Choroid plexus epithelial cell (primary cell): ENCODE measurements around the gene DYNC2LI1.

Experiments used
- DNase-seq: peaks from one replicate; pipeline ENCODE4 v3.0.0-alpha.2; 2010; ENCODE audit warnings: low read depth
- H3K4me3 ChIP-seq: 2 replicates; pipeline ENCODE4 v1.5.1; 2011; ENCODE audit warnings: low read depth, mild to moderate bottlenecking, control low read depth, low read length, moderate library complexity
- TF ChIP-seq, protein P1 (sequence below): conservative IDR thresholded peaks from 2 replicates; pipeline ENCODE4 v1.5.1; 2011; ENCODE audit warnings: low read depth, mild to moderate bottlenecking, control low read depth, inconsistent platforms, low read length, moderate library complexity

The DYNC2LI1 gene

DNA sequence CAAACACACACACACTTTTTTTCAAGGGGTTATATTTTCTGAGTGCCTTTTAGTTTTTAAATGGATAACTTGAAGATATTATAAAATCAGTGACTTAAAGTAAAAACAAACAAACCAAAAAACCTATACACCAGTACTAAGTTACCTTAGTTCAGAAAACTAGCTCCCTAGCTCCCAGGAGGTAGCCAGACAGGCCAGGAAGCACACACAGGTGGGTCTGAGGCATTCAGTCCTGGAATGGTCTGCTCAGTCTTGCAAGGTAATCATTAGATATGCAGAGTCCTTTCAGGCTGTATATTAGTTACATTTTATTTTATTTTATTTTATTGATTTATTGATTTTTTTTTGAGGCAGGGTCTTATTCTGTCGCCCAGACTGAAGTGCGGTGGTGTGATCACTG, 10.7 kb upstream of the DYNC2LI1 start:
- no peak for DNase-seq
- TF ChIP-seq, protein P1, sequence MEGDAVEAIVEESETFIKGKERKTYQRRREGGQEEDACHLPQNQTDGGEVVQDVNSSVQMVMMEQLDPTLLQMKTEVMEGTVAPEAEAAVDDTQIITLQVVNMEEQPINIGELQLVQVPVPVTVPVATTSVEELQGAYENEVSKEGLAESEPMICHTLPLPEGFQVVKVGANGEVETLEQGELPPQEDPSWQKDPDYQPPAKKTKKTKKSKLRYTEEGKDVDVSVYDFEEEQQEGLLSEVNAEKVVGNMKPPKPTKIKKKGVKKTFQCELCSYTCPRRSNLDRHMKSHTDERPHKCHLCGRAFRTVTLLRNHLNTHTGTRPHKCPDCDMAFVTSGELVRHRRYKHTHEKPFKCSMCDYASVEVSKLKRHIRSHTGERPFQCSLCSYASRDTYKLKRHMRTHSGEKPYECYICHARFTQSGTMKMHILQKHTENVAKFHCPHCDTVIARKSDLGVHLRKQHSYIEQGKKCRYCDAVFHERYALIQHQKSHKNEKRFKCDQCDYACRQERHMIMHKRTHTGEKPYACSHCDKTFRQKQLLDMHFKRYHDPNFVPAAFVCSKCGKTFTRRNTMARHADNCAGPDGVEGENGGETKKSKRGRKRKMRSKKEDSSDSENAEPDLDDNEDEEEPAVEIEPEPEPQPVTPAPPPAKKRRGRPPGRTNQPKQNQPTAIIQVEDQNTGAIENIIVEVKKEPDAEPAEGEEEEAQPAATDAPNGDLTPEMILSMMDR = no peak
- no peak overlapping the region for H3K4me3 ChIP-seq

DNA sequence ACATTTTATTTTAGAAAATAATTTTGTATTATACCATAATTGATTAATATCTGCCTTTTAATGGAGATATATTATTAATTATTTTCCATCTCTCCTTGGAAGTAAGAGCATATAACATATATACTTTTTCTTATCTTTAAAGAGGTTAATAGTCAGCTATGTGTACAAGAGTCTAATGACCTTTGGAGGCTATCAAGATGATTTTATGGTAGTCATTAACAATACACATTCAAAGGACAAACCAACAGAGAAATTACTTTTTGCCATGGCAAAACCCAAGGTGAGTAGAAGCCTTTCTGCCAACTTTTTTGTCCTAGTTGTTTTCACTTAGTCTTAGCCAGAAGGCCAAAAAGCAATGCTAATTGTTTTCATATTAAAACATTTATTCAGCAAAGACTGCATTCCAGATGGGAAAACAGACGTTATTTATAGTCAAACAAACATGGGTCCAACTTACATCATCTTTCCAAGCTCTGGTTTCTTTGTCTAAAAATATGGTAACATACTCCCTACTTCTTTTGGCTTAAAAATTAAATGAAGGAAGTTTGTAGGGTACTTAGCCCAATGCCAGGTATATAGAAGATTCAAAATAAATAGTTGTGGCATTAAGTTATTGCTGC, 9.6 kb upstream of the DYNC2LI1 start:
- TF ChIP-seq, protein P1 = no peak
- H3K4me3 ChIP-seq = no peak overlapping the region
- no peak for DNase-seq

DNA sequence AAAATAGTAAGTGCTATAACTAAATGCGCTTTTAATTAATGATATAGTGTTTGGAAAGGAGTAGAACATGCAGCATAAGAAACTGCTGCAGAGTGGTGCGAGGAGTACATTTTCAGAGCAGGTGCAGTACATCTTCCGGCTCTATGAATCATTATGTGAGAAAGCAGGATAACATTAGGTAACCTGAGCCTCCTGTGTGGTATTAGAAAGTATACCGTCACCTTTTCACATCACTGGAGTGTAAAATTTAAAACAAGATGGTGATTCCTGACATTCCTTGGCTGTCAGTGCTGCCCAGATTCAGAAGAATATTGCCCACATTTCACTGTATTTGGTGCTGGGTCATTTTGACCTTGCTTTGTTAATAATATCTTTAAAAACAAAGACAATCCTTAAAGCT, 7.8 kb upstream of the DYNC2LI1 start:
- no peak for DNase-seq

DNA sequence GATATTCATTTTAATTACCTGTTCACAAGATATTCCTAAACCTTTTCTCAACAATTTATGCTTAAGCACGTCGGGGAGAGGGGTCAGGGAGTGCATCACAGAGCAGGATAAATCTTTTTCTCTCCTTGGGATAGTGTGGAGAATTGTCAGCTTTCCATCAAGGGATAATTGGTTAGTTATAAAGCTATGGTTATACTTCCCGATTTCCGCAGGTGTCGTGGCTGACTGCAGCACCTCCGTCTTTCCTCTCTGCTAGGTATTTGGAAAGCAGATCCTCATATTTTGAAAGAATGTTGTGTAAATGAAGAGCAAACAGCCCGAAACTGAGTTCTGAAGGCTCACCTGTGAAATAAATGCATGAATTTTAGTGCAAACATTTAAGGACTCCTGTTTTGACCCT, 778 bp downstream of the DYNC2LI1 start:
- peak overlapping the region; percentile 76 for H3K4me3 ChIP-seq
- TF ChIP-seq, protein P1 = no peak
- DNase-seq = no peak

More for the DNA sequence above, 7.8 kb upstream of the DYNC2LI1 start:
- H3K4me3 ChIP-seq = no peak overlapping the region
- TF ChIP-seq, protein P1 = no peak

DNA sequence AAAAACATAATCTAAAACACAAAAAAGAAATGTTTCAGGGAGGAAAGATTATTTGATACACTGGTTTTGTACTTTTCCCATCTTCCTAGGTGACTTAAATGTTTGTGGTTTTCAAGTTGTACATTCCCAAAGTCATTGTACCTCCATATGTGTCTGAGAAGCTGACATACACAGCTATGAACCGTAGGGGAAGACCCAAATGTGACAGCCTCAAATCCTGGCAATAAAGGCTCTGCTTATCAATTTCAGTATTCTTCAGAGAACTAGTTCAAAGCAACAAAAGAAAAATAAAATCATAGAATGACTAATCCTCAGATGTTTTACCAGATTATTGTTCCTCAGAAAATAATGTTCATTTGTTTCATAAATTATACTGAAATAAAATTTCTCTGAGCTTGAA, 2.5 kb downstream of the DYNC2LI1 start:
- TF ChIP-seq, protein P1 = no peak
- DNase-seq = no peak
- H3K4me3 ChIP-seq = no peak overlapping the region

DNA sequence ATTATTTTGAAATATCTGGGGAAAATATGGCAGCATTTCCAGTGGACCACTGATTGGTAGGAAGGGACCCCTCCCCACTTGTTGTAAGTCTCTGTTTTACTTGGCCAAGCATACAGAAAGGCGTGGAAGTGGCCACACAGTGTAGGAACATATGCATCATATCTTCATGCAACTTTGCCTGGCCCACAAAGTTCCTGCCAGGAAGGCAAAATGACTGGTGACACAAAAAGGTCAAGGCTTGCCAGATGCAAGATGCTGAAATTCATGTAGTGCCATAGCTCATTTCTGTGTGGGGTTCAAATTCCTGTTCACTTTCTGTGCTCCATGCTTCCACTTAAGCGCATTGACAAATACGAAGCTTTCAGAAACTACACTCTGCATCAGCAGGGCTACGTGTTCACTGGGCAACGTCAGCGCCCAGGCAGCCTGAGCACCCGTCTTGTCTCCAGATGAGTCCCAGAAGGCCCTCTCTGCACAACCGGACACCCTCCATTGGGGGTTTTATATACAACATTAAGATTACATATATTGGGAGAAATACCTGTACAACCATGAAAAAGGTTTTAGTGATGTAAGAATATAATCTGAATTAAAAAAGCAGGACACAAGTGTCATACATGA, 3.6 kb downstream of the DYNC2LI1 start:
- DNase-seq = no peak

More for the DNA sequence above, 3.6 kb downstream of the DYNC2LI1 start:
- TF ChIP-seq, protein P1 = no peak
- H3K4me3 ChIP-seq = no peak overlapping the region
